NCI-H2171 (cell line): ENCODE data around the gene TYRP1.
A peak's percentile ranks its signal among the peaks of the same experiment; 100 is the strongest.

Experiments
- DNase-seq: peaks from one replicate; lab custom pipeline; 2025; lab: John Stamatoyannopoulos, UW

TYRP1 gene

DNA sequence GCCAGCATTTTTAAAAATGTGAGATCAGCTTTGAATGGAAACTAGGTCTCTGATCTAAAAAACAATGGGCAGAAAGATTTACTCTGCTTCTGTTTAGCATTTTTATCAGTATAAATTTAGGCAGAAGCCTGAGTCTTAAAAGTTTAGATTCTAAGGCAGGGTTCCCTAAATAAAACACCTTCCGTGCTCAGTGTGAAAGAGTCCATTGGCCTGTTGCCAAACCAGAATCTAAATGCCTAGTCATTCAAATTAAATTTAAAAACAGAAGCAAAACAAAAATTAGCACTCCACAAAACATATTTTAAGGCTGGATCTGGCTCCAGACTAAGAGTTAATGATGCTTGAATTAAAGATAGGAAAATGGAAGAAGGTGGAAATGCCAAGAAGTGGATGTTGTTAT lies 4.5 kb downstream of the TYRP1 start:
- DNase-seq = no peak

DNA sequence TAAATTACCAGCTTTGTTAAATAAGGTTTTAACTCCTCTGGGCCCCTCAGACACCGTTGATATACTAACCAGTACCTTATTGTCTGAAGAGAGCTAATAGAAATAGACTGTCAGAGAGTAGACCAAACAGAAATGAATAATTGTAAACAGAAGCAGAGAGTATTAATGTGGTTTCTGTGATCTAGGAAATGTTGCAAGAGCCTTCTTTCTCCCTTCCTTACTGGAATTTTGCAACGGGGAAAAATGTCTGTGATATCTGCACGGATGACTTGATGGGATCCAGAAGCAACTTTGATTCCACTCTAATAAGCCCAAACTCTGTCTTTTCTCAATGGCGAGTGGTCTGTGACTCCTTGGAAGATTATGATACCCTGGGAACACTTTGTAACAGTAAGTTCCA lies 5.1 kb downstream of the TYRP1 start:
- DNase-seq = no peak

DNA sequence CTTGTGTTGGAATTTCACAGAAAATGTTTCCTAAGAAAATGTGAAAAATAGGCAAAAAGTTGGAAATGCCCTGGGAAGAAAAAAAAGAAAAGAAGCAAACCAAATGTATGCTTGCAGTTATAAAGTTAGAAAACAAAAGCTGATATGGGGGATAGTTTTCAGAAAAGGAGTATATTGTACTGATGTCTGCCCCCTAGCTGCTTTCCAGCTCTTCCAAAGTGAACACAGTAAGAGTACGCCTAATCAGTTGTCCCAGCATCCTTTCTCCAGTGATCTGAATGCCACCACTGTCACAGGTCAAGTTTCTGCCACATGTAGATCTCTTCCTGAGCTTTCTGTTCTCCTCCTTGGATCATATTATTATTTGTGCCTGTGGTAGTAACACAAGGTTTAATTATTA lies 5.8 kb downstream of the TYRP1 start:
- no peak for DNase-seq

DNA sequence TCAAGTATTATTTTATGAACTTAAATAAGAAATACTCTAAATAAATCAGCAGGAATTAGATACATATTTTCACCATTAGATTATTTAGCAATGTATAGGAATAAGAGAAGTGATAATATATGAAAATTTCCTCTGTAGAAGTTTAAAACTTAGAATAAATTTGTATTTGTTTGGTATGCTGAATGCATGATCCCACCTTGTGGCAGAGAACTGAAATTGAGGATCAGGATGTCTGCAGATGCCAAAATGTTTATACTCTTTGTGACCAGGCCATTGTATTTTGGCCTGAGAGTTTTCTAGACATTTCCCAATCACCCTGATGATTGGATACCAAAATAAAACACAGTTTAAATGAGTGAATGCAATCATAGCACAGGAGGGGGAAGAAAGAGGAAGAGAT lies 6.3 kb downstream of the TYRP1 start:
- DNase-seq = no peak

DNA sequence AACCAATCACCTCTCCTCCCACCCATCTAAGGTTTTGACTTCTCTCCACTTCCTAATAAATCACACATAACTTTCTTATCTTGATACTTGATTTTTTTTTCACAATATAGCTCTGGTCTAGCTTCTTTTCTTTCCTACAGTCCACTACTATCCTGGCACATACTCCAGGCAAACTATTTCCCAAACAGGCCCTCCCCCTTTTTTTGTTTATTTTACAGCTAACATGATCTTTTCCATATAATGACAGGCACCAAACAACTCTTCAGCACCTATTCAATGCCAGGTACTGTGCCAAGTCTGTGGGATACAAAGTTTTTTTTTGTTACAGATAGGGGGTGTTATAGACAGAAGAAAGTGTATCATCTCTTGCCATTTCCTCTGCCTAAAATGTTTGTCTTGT lies 7.9 kb downstream of the TYRP1 start:
- DNase-seq = no peak

DNA sequence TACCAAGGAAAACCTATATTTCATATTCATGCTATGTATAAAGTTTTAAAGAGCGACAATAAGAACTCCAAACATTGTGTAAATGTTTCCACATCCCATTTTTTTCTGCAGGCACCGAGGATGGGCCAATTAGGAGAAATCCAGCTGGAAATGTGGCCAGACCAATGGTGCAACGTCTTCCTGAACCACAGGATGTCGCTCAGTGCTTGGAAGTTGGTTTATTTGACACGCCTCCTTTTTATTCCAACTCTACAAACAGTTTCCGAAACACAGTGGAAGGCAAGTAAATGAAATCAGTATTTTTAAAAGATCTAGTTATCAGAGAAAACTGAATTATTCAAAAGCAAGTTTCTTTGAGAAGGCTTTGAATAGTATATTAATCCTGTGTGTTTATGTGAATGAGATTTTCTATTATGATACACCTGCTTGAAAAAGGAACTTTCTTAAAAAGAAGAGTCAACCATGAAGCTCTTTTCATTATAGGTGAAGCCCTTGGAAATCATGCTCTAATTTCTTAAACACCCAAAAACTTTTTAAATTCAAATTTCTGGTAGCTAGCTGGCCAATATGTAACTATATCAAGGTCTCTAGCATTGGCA lies 9.1 kb downstream of the TYRP1 start:
- DNase-seq = peak; percentile 37

DNA sequence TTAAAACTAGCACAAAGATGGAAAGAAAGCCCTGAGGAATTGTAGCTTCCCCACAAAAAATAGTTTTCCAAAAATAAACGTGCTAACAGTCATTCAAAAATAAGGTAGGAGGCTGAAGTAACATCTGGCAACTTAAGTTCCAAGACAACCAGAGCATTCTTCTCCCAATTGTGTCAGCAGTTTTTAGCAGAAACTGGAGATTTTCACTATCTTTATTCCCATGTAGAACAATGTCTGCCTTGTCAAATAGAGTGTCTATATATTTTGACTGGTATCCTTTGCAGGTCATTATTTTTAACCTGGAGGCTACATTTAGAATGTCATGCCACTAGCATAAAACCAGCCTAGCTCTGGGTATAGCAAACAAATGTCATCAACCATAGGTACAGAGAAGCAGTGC lies 10.8 kb downstream of the TYRP1 start:
- no peak for DNase-seq

DNA sequence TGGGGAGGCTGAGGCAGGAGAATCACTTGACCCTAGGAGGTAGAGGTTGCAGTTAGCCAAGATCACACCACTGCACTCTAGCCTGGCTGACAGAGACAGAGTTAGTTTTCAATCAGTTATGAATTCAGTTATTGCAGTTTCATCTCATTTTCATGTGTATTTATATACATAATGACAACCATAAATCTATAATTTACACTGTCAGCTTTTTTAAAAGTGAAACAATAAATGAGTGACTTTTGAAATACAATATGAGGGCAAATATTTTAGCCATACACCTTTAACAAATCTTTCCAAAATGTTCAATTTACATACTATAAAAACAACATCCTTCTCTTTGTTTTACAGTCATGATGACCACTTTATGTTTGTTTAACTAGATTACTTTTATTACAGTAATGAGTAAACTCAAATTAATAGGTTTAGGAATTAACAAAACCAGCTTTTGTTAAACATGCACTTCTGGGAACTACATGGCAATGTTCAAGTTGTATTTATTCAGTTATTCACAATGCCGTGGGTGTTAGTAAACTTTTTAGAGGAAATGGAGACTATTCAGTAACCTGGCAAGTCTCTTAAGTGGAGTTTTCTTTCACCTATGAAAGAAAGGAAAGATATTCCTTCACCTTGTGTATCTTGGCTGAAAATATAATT lies 12.7 kb downstream of the TYRP1 start:
- no peak for DNase-seq

DNA sequence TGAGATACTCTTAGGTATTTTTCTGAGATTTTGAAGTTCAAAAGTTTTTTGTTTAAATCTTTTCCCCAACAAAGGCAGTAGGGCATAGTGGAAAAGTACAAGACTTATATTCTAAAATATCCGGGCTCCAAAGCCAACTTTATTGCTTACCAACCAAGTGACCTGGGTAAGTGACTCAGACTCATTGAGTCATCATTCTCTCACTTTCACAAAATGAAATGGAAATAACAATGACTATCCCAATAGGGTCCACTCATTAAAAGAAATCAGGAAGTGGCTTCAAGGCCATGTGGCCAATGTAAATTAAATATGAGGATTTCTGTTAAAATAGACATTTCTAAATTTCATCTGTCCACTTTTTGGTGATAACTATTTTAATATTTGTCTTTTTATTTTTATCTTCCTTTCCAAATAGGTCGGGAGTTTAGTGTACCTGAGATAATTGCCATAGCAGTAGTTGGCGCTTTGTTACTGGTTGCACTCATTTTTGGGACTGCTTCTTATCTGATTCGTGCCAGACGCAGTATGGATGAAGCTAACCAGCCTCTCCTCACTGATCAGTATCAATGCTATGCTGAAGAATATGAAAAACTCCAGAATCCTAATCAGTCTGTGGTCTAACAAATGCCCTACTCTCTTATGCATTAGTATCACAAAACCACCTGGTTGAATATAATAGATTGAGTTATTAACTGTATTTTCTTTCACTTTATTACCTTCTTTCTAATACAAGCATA lies 15.5 kb downstream of the TYRP1 start:
- no peak for DNase-seq

DNA sequence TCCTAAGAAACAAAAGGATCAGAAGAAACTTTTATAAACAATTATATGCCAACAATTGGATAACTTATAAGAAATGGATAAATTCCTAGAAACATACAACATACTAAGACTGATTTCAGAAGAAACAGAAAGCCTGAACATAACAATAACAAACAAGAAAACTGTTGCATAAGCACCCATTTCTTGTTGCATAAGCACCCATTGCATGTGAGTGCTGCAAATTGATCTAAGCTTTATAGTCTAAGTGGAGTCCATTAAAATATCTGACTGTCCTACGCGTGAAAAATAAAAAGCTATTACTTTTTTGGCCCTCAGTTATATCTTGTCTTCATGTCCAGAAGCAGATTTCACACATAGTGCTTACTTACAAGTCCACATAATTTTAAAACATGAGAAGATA lies 19.3 kb downstream of the TYRP1 start:
- no peak for DNase-seq

DNA sequence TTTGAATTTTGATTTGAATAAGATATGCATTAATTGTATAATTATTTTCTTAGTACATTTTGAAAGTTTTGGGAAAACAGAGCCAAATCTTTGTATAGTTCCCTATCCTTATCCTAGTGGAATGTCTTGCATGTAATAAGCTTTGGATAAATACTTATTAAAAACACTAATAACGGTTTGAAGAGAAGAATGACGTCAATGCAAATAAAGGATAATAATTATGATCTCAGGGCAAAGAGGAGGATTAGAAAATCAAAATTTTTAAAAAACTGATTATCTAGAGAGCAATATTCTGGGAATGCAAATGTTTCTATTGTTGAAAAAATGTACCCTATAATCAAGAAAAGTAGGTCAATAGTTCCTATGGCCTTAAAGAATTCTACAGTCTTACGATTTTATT lies 22.1 kb downstream of the TYRP1 start:
- DNase-seq = no peak

DNA sequence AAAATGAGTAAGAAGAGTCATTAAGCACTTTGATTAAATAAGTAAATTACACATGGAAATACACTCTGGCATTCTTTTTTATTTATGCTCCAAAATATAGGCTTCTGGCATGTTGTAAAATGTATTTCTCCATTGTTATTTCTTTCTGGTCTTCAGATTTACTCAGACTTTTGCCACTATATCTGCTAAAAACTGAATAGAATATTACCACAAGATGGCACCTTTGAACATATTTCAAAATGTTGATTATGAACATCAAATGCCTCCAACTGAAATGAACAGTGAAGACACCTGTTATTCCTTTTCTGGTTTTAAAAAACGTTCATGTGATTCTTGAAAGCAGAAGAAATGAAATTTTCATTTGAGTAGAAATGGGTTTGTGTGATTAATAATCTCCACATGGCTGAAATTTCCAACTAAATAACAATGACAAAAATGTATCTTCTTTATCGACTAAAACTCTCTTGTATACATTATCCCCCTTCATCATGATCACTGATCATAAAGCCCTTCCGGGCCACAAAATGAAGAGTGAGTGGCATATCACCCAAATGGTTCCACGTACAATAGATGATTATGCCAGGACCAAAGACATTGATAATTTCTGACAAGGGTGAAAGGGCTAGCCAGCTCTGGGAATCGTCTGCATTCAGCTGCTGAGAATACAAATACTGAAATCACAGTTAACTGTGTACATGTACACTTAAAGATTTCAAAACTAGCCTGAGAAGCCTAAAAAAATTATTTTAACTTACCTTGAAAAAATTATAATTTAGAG lies 23.8 kb downstream of the TYRP1 start:
- no peak for DNase-seq

DNA sequence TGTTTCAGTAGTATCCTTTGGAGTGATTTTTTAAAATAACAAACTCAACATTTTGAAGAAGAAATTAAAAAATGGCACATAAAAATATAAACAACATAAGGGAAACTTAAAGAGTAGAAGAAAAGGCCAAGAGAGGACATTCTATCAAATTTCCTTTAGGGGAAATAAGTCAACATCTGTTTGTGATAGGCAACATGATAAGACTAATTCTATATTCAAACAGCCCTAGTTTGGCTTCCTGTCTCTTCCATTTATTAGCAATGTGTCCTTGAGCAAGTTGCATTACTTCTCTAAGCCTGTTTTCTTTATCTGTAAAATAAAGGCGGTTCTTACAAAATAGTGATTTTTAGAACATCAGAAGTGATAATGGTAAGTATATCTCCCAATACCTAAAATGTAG lies 24.7 kb downstream of the TYRP1 start:
- no peak for DNase-seq

DNA sequence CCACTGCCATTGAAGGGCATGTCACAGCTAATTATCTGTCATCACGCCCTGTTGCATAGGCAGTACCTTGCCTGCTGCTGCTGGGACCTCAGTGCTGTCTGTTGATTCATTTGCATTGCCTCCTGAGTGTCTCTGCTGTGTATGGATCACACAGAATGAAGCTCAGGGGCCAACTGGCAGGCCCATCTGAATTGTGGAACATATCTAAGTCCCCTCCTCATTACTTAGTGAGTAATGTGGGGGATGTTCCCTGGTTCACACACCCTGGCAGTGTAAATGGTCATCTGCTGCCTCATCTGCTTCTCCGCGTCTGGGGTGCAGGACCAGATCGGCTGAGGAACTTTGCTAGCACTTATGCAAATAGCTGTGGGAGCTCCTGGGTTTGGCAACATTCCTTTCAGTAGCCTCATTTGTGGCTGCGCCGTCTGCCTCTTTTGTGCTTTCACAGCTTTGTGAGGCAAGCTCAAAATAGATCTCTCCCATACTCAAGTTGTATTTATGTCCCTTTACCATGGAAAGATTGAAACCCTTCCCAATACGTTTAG lies 25.4 kb downstream of the TYRP1 start:
- DNase-seq = no peak

DNA sequence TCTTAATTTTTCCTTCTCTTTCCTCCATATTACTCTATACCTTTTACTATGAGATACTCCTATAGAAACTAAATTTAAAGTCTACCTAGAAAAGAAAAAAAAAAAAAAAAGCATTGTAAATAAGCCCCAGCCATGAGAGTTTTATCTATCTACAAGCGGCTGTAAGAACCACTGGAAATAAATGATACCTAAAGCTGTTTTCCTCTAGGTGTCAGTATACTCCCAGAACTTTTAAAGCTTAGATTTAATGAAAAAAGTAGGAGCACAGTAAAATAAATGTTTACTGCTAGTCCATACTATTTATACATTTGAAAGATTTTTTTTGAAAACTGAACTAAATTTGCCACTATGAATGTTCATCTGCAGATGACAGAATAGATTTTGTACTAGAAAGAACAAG lies 26.2 kb downstream of the TYRP1 start:
- no peak for DNase-seq

DNA sequence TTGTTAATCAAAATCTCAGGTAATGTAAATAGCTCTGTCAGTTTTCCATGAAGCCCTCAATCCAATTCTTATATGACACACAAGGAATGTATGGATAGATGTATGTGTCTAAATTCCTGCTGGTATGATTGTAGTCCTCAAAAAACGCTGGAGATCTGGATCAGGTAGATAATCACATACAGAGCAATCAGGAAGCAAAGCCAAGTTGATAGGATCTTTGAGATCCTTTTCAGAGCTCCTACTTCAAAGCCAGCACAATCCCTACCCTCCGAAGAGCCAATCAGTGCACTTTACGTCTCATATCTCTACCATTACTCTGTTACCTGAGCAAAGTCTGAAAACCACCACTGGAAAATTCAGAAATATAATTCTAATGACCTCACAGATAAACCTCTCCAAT lies 27.4 kb downstream of the TYRP1 start:
- DNase-seq = no peak

DNA sequence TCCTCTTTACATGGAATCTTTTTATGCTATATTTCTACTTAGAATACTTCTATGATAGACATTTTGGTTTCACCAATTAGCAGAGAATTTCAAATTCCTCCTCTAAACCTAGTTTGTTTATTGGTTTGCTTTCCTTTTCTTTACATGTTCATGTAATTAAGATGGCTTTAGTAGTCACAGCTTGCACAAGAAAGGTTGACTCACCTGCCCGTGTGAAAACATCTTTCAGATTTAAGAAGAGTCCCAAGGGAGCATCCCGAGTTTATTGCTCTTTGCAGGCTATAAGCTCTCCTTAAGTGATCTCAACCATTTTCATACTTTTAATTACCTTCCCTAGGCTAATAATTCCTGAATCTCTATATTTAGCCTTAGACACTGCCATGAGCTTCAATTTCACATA lies 28.9 kb downstream of the TYRP1 start:
- DNase-seq = no peak

DNA sequence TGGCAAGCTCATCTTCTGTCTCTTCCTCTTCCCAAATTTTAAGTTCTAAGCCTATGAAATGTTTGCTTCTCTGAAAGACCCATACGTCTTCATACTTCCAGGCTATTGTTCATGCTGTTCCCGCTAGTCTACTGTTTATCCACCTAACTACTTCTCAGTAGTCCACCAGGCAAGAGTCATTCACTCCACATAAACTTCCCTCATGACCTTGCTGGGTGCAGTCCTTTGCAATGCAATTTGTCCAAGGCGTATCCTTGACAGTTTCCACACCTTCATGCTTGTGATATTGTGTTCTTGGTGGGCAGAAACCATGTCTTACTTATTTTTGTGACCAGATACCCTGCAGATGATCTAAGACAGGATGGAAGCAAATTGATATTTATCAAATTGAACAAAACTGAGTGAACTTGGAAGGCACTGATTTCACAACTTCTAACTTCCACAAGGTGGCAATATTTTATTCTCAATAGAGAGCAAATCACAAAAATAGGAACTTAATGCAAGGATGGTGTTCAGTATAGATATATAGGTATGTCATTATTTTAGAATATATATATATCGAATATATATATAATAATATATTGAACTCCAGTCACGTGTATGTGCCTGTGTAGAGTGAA lies 30.3 kb downstream of the TYRP1 start:
- no peak for DNase-seq

DNA sequence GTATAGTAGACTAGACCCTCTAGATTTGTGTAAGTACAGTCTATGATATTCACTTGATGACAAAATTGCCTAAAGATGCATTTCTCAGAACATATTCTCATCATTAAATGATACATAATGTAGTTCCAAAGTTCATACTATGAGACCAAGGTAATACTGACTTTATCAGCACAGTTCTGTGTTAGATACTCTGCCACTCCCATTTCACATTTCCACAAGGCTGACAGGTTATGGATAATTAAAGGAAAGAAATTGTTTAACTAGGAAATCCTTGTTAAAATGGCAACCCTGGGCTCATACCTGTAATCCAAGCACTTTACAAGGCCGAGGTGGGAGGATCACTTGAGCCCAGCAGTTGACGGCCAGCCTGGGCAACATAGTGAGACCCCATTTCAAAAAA lies 33.6 kb downstream of the TYRP1 start:
- DNase-seq = no peak

DNA sequence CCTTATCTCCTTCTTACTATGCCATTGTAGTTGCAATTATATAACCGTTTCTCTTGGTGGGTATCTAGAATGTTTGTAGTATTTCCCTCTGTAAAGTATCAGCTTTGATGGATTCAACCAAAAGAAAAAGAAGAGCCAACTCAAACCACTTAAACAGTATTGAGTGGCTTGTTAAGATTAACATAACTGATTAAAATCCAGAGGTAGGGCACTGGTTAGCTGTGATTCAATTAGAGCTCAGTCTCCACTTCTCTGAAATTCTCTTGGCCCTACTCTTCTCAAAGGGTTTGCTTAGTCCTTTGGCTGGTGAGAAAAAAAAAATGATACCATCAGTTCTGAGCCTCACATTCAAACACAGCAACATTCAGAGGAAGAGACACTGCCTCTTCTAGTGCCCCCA lies 37.0 kb downstream of the TYRP1 start:
- no peak for DNase-seq

DNA sequence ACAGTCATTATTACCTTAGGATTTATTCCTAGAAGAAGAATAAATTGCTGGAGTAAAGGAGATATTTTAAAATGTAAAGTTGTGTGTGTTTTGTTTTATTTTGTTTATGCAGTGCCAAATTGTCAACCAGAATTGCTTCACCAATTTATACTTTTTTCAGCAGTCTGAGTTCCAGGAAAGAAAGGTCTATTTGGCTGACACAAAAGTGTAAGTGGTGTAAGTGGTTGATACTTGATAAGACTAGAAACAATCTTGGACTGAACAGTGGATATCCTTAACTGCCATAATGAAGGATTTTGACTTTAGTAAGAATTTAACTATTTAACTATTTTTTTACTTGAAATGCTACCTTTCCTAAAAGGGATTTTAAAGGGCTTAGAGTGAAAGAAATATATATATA lies 37.7 kb downstream of the TYRP1 start:
- DNase-seq = no peak

DNA sequence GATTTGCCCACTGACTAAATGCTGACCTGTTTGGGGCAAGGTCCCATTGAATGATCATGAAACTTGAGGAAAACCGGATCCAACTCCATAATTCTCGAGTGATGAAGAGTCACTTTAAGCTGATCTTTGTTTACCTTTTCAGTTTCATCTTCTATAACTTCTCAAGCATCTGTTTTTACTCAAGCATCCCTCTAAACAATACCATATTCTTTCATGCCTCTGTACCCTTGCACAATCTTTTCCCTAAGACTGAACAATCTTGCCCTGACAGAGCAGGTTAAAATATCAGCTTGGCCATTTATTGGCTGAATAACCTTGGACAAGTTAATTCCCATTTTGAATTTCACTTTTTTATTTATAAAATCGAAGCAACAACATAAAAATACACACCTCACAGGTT lies 39.8 kb downstream of the TYRP1 start:
- no peak for DNase-seq
